T47D (cell line): ENCODE data around the gene DRC1.

Experiments used
- DNase-seq, 2 experiments: peaks; one replicate each; pipeline versions ENCODE4 v3.0.0 to v3.0.0-alpha.2; 2011 to 2012; ENCODE audit warnings: low read depth in 1 of 2, low spot score in 1 of 2
- JUND ChIP-seq: IDR thresholded peaks from 2 replicates; pipeline ENCODE4 v1.6.1; 2012; ENCODE audit warnings: low read depth
- in situ Hi-C: cut with HindIII; loops from 2 replicates; pipeline ENCODE4 v1.10.0; 2016; ENCODE audit warnings: low sequenced_read_pairs, low pct_unique_long_range_greater_than_20kb

DRC1 gene

DNA sequence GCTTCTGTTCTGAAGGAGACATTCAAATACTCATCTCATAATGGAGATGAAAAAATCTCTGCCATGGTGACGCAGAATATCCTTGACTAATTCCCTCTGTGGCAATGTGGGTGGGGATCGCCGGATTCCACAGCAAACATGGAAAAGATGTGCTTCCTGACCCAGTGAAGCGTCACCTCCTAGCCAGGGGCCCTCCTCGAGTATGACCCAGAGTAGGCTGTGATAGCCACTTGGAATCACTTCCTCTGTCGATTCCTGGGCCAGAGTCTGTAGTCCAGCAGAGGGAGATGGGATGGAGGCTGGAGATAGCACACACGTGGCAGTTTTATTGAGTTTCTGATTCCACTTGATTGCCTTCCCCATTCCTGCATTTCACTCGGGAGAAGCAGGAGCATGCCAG lies 36.8 kb downstream of the DRC1 start:
- no peak for TF ChIP-seq JUND
- in situ Hi-C loops = no loop called here

GRCh38 chr2:26438926-26439325 lies 37.2 kb downstream of the DRC1 start:
- in situ Hi-C loops = no loop called here
- TF ChIP-seq JUND = no peak
- DNase-seq = no peak

More for the DNA sequence above, 36.8 kb downstream of the DRC1 start:
- no peak for DNase-seq

GRCh38 chr2:26442301-26442700 lies 40.6 kb downstream of the DRC1 start:
- in situ Hi-C loops = no loop called here
- TF ChIP-seq JUND = no peak
- no peak for DNase-seq

DNA sequence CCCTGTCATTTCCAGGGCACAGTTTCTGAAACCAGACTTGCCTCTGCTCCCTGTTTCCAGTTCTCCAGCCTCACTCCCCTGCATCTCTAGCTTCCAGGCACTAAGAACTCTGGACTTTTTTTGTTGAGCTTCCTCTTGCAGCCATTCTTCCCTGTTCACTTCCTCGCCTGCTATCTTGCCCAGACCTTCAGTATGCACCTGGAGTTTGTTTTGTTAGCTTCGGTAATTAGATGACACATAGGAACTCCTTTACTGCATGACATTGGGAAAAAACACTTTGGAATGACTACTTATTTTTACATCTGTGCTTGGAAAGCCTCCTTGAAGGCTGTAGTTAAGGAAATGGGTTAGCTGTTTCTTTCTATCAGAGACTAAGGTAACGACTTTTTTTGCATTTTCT lies 41.0 kb downstream of the DRC1 start:
- no peak for TF ChIP-seq JUND
- in situ Hi-C loops = no loop called here
- no peak for DNase-seq

GRCh38 chr2:26444236-26444635 lies 42.5 kb downstream of the DRC1 start:
- no peak for DNase-seq
- no peak for TF ChIP-seq JUND
- in situ Hi-C loops = no loop called here

- DNase-seq = no peak
- TF ChIP-seq JUND = no peak
- in situ Hi-C loops = no loop called here
Observed at GRCh38 chr2:26448651-26449050, 46.9 kb downstream of the DRC1 start.

DNA sequence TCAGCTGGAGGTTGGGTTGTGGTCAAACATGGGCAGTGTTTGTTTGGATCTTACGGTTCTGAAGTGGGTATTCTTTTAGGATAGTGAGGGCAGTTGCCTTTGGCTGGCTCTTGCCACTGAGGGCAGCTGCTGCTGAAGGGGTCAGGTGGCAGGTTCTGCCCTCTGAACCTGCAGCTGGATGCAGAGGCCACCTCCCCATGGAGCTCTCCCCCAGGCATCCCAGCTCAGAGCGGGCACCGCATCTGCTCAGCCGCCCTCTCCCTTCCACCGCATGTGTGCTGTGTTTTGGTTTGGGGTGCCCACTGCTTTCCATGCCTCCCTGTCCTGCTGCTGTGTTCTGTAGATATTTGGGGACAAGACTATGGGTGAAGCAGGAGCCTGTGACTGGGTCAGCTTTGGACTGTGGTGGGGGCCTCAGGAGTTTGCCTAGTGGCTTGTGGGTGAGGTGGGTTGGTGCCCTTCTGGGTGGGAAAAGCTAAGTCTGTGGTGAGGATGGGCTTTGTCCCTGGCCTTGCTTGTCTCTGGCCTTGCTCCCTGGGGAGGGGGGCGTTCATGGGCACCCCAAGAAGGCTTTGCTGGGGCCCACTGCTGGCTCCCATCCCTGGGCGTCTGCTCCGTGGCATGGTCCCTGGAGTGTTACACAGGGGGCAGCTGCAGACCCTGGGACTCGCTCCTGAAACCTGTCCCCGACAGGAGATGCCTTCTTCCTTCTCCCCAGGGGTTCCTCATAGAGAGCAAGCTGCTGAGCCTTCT lies 47.7 kb downstream of the DRC1 start:
- in situ Hi-C loops = no loop called here
- TF ChIP-seq JUND = no peak
- DNase-seq = no peak

DNA sequence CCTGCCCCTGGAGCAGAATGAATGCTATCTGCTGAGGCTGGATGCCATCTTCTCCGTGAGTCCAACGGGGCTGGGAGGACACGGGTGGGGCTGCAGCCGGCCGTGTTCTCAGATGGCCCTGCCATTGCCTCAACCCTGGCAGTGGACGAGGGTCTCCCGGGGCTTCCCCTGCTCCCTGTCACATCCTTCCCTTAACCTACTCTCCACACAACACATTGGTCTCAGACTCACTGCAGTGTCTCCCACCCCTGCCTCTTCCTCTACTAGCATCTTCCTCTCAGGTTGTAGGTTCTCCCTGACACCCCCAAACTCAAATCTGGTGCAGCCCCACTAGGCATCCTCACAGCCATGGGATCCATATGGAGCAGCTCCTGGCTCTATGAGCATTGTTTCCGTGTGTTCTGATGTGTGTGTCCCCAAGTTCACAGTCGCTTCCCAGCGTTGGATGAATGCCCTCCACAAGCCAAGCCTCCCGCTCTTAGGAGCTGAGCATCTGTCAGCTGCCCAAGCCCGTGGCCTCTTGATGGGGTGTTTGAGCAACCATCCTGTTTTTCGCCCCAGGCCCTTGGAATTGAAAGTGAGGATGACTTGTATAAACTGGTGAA lies 48.4 kb downstream of the DRC1 start:
- DNase-seq = no peak
- in situ Hi-C loops = no loop called here
- no peak for TF ChIP-seq JUND

DNA sequence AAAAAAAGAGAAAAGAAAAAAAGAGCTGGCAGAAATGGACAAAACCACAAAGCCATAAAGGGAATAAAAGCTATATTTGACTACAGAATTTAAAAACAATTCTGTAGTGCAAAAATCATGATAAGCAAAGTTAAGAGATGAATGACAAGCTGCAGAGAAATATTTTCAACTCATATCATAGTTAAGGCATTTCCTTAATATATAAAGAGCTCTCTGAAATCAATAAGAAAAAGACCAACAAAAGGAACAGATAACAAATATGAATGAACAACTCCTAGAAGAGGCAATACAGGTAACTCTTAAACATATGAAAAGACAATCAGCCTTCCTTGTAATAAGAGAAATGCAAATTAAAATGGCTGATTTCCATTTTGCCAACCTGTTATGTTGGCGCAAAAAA lies 50.0 kb downstream of the DRC1 start:
- in situ Hi-C loops = no loop called here
- TF ChIP-seq JUND = no peak
- DNase-seq = no peak

DNA sequence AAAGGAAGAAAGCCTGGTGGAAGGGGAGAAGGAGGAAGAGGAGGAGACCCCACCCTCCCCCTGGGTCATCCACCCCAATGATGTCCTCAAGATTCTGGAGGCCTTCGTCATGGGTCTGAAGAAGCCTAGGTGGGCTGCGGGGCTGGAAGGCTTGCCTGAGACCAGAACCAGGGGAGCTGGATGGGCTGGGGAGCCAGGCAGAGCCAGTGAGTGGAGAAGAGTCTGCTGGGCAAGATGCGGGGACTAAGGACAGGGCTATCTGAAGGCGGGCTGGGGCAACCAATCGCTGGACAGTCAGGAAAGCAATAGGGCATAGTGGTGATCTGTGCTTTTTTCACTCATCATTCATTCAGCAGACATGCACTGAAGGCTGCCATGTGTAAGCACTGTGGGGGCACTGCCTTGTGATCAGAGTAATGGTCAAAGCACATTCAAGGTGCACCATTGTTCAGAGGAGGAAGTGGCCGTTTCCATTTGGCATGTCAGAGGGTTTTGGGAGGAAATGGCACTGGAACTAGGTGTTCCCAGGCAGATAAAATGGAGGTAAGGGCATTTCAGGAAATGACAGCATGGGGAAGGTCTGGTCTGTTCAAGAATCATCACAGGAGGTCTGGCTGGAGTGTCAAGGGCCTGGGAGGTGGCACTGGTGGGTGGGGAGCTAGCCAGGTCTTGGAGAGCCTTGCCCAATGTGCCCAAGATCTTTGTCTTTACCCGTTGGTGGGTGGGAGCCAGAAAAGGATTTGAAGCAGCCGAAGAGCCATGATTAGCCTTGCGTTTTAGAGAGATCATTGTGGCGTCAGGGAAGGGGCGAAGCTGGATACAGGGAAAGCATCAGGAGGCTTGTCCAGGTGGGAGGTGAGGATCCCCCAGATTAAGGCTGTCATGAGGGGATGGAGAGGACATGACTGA lies 52.0 kb downstream of the DRC1 start:
- no peak for DNase-seq
- in situ Hi-C loops = no loop called here
- no peak for TF ChIP-seq JUND

DNA sequence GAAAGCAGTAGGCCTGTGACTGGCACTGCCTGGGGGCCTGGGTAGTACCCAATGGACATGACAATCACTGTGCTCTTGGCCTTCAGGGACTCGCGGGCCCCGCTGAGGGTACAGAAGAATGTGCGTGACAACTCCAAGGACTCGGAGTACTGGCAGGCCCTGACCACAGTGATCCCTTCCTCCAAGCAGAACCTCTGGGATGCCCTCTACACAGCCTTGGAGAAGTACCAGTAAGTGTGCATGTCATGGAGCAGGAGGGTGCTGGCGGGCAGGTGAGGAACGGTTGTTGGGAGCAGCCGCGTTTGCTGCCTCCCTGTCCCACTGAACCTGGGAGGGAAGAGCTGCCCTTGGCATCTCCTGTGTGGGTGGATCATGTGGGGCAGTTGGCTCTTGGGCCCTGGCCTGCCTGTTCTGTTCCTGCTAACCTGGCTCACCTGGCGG lies 52.9 kb downstream of the DRC1 start:
- DNase-seq = no peak
- in situ Hi-C loops = no loop called here

DNA sequence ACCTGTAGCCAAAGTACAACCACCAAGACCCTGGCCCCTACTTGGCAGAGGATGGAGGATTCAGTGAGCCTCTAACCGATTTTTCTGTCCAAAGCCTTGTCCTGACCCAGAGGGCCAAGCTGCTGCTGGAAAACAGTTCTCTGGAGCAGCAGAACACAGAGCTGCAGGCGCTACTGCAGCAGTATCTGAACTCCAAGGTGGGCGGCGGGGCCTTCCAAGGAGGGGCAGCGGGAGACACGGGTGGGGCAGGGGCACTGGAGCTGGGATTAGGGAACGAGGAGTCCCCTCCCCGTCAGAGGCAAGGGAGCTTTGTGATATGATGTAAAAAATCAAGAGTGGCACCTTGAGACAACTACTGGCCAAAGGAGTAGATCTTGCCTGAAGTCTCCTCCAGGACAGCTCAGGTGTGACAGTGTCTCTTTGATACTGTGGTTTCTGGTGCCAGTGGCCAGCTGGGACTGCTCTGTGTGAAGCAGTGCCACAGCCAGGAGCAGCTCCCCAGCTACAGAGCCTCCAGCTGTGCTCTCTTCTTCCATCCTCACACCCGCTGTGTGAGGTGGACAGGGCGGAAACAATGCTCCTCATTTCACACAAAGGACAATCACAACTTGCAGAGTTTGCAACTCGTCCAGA lies 53.4 kb downstream of the DRC1 start:
- TF ChIP-seq JUND = no peak
- in situ Hi-C loops = no loop called here
- DNase-seq = no peak

More for the DNA sequence above, 52.9 kb downstream of the DRC1 start:
- no peak for TF ChIP-seq JUND
